Measurements from ENCODE around the gene DACT3. TPM values are rescaled to one million over a fixed set of nuclear protein-coding genes. Genes with fewer than 3 reads are reported as not detected.

DACT3 gene
- total and polyA plus RNA-seq, 2 of the 4 experiments (the other 2 are of a cell fraction) = 1.6 to 4.9 TPM

- TF ChIP-seq RCOR1 (IDR thresholded peaks at IDR 0.05; ENCODE audit: insufficient replicate concordance, low read length) (no peak), CEBPB (IDR thresholded peaks at IDR 0.05; ENCODE audit: low read depth, low read length) (peak; percentile 68), MXI1 (IDR thresholded peaks at IDR 0.05; ENCODE audit: borderline replicate concordance, low read depth, low read length) (0 out of 2 replicates have a peak, but pooled peaks have one; percentile 37)
- CTCF ChIA-PET = no interaction called here
- no peak overlapping the region for H3K4me3 ChIP-seq (ENCODE audit: insufficient read depth, low read depth, low read length)
Measured at GRCh38 chr19:46697204-46697960, 36.4 kb upstream of the DACT3 start.

More at GRCh38 chr19:46697204-46697960, 36.4 kb upstream of the DACT3 start:
- H2BK20ac ChIP-seq (ENCODE audit: low read depth, low read length) = no peak overlapping the region
- POLR2A ChIA-PET (ENCODE audit: unreplicated experiment) = interaction anchor here (0.5 kb wide), 1 partner anchor 12 kb away, joined by 4 read pairs; no protein-coding TSS in a partner anchor
- dilution Hi-C loops (cut with HindIII; ENCODE audit: low sequenced_read_pairs, unreplicated experiment) (no loop called here), intact Hi-C loops (cut with micrococcal nuclease) (no loop called here), in situ Hi-C loops (cut with MboI; ENCODE audit: low sequenced_read_pairs) (no loop called here)
- no peak overlapping the region for H3K18ac ChIP-seq (ENCODE audit: low read depth, low read length)
- no peaks in the 10 kb centered on the region for H3K4me1 ChIP-seq (ENCODE audit: control insufficient read depth, insufficient read depth, low read length)
- no peak overlapping the region for H3K9ac ChIP-seq (ENCODE audit: low read depth, low read length)
- H3K14ac ChIP-seq (replicated peaks; ENCODE audit: low read depth, low read length) = 0 out of 2 replicates have a peak overlapping the region, but pooled peaks have one; percentile 9
- peak; percentile 99 for ATAC-seq (ENCODE audit: low read depth)
- no peak overlapping the region for H2BK120ac ChIP-seq (ENCODE audit: low read depth, low read length)
- peaks cover 19% of the 10 kb centered on the region; the same call in 1 of the 2 replicates for H4K20me1 ChIP-seq (ENCODE audit: insufficient read depth, low read length)
- H3K79me1 ChIP-seq (ENCODE audit: low read depth in 1 of 2, low read length in 2 of 2) = peaks cover 0 to 15% of the 10 kb centered on the region in 2 experiments; a peak in 3 of 4 replicates
- no peak overlapping the region for H2BK5ac ChIP-seq (ENCODE audit: low read depth, low read length, poor library complexity, severe bottlenecking)
- peak overlapping the region in 1 of 2 experiments; percentile 53; a peak in 1 of 4 replicates for H4K8ac ChIP-seq (ENCODE audit: low read depth in 2 of 2, low read length in 2 of 2)
- H2AFZ ChIP-seq (replicated peaks; ENCODE audit: low read length, poor library complexity) = peak overlapping the region; percentile 81
- peak; percentile 49 for DNase-seq
- no peaks in the 10 kb centered on the region for H3K27me3 ChIP-seq (ENCODE audit: control insufficient read depth, insufficient read depth, low read length)
- H3K9me3 ChIP-seq (ENCODE audit: control insufficient read depth, insufficient read depth, low read length) = no peaks in the 10 kb centered on the region
- H3K9me1 ChIP-seq (ENCODE audit: insufficient read depth, low read length) = 0 out of 2 replicates have a peak, but pooled peaks cover 8% of the 10 kb centered on the region
- H3K56ac ChIP-seq (ENCODE audit: extremely low read depth, insufficient read depth, low read length) = no peak overlapping the region
- peaks cover 71% of the 10 kb centered on the region for H3K36me3 ChIP-seq (ENCODE audit: control insufficient read depth, insufficient read depth, low read length)
- no peak overlapping the region for H3K27ac ChIP-seq (ENCODE audit: insufficient read depth, low read length)
- WGBS, 2 experiments (ENCODE audit: extremely low coverage in 2 of 2, insufficient read length in 1 of 2) = 39% methylated on average over 19 of the region's 39 CpGs; no CpG with 5 or more reads in 1 of the 2 experiments
- H3K4ac ChIP-seq (ENCODE audit: low read depth, low read length) = peak overlapping the region; percentile 31; the same call in 1 of the 2 replicates
- H2BK15ac ChIP-seq (ENCODE audit: low read depth, low read length) = no peak overlapping the region
- H2AK5ac ChIP-seq (ENCODE audit: low read depth, low read length) = peak overlapping the region; percentile 15; the same call in 1 of the 2 replicates
- no peak overlapping the region for H4K5ac ChIP-seq (ENCODE audit: low read depth, low read length)
- no peak overlapping the region for H4K91ac ChIP-seq (ENCODE audit: insufficient read depth, low read depth, low read length)
- H3K4me2 ChIP-seq (ENCODE audit: low read depth, low read length) = peak overlapping the region; percentile 53; the same call in 1 of the 2 replicates
- peak overlapping the region; percentile 81 for H2AK9ac ChIP-seq (replicated peaks; ENCODE audit: low read depth, low read length, poor library complexity)
- H3K23ac ChIP-seq (ENCODE audit: low read depth, low read length) = no peak overlapping the region
- BruUV-seq (replicated peaks) = no TSS peak
